ENCODE data around the gene SKIC2. TPM values are rescaled to one million over a fixed set of nuclear protein-coding genes. Genes with fewer than 3 reads are reported as not detected.
"Not testable (repeated sequence)": the region's sequence is repeated elsewhere in the genome, so short reads cannot be mapped to it uniquely, and the experiment has no call there.

The SKIC2 gene
- total RNA-seq, 1 donor from 2014 or later, result 84.3 TPM

GRCh38 chr6:32003301-32003700 is 44.3 kb downstream of the SKIC2 start:
- H3K4me1 Mint-ChIP-seq; H3K9me3 Mint-ChIP-seq; DNase-seq (ENCODE audit: low spot score in 2 of 2, unreplicated experiment in 2 of 2); H3K27me3 Mint-ChIP-seq (ENCODE audit: low read depth); H3K4me3 Mint-ChIP-seq; H3K27ac Mint-ChIP-seq; H3K36me3 Mint-ChIP-seq: not testable (repeated sequence)

DNA sequence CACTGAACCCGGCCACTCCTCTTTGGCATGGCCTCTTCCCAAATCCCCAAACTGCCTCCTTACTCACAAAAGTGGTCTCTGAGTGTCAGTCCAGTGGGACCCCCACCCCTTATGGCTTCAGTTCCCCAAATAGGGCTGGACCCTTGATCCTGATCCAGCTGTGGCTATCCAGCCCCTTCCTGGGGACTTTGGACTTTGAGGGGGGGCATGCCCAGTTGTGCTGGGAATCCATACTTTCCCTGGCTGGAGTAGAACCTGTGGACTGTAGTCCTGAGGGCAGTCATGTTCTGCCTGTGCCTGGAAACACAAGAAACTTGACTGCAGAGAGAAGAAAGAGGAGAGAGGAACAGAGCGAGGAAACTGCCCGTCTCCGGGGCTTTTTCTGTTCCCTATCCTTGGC is 45.4 kb downstream of the SKIC2 start:
- H3K27me3 Mint-ChIP-seq (ENCODE audit: low read depth); H3K9me3 Mint-ChIP-seq; H3K27ac Mint-ChIP-seq; H3K36me3 Mint-ChIP-seq; H3K4me1 Mint-ChIP-seq; H3K4me3 Mint-ChIP-seq; DNase-seq (ENCODE audit: low spot score in 2 of 2, unreplicated experiment in 2 of 2): not testable (repeated sequence)

DNA sequence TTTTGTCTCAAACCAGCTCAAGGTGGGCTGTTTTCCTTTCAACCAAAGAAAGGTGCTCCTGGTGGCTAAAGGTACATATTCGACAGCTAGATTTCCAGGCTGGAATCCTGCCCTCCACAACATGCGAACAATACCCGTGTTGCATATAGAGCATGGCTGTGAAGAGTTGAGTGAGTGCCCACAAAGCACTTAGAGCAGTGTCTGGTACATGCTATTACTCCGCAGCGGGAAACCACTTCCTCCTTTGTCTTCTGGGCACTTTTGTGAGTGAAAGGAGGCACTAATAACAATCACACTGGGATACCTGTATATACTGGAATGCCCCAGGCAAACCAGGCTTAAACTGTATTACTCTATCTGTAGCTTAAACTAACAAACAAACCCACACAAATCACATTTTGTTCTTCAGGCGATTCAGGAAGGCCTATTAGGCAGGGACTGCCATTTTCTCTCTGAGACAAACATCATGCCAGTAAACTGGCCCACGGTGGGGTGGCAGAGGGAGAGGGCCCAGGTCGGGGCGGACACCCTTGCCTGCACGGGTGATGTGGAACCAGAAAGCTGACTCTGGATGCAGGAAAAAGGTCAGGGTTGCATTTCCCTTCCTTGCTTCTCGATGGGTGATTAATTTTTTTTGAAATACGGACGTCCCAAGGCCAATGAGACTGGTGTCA is 46.0 kb downstream of the SKIC2 start:
- not testable (repeated sequence) for H3K27ac Mint-ChIP-seq; H3K36me3 Mint-ChIP-seq; DNase-seq (ENCODE audit: low spot score in 2 of 2, unreplicated experiment in 2 of 2); H3K4me3 Mint-ChIP-seq; H3K27me3 Mint-ChIP-seq (ENCODE audit: low read depth); H3K4me1 Mint-ChIP-seq; H3K9me3 Mint-ChIP-seq

DNA sequence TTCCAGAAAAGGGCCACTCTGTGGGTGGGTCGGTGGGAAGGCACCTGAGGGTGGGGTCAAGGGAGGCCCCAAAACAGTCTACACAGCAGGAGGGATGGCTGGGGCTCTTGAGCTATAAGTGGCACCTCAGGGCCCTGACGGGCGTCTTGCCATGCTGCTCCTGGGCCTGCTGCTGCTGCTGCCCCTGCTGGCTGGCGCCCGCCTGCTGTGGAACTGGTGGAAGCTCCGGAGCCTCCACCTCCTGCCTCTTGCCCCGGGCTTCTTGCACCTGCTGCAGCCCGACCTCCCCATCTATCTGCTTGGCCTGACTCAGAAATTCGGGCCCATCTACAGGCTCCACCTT is 46.5 kb downstream of the SKIC2 start:
- not testable (repeated sequence) for H3K9me3 Mint-ChIP-seq; H3K36me3 Mint-ChIP-seq; H3K27me3 Mint-ChIP-seq (ENCODE audit: low read depth); H3K27ac Mint-ChIP-seq; H3K4me1 Mint-ChIP-seq; H3K4me3 Mint-ChIP-seq; DNase-seq (ENCODE audit: low spot score in 2 of 2, unreplicated experiment in 2 of 2)

DNA sequence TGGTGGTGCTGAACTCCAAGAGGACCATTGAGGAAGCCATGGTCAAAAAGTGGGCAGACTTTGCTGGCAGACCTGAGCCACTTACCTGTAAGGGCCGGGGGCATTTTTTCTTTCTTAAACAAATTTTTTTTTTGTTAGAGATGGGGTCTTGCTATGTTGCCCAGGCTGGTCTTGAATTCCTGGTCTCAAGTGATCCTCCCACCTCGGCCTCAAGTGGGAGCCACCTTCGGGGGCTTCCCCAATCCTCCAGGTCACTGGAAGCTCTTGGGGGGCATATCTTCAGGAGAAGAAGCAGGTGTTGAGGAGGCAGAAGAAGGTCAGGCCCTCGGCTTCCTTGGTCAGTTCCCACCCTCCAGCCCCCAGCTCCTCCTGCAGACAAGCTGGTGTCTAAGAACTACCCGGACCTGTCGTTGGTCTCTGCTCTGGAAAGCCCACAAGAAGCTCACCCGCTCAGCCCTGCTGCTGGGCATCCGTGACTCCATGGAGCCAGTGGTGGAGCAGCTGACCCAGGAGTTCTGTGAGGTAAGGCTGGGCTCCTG is 47.1 kb downstream of the SKIC2 start:
- not testable (repeated sequence) for H3K27ac Mint-ChIP-seq; H3K27me3 Mint-ChIP-seq (ENCODE audit: low read depth); H3K36me3 Mint-ChIP-seq; H3K4me3 Mint-ChIP-seq; H3K4me1 Mint-ChIP-seq; H3K9me3 Mint-ChIP-seq
- DNase-seq (ENCODE audit: low spot score in 2 of 2, unreplicated experiment in 2 of 2), result peak in 1 of 2 experiments; percentile 1

GRCh38 chr6:32007086-32007485 is 48.1 kb downstream of the SKIC2 start:
- not testable (repeated sequence) for H3K27ac Mint-ChIP-seq; H3K4me1 Mint-ChIP-seq; H3K4me3 Mint-ChIP-seq; H3K9me3 Mint-ChIP-seq; H3K27me3 Mint-ChIP-seq (ENCODE audit: low read depth); DNase-seq (ENCODE audit: low spot score in 2 of 2, unreplicated experiment in 2 of 2); H3K36me3 Mint-ChIP-seq

GRCh38 chr6:32008037-32008436 is 49.1 kb downstream of the SKIC2 start:
- H3K27me3 Mint-ChIP-seq (ENCODE audit: low read depth), result not testable (repeated sequence)

GRCh38 chr6:32008616-32009015 is 49.6 kb downstream of the SKIC2 start:
- not testable (repeated sequence) for H3K4me3 Mint-ChIP-seq; H3K4me1 Mint-ChIP-seq; H3K36me3 Mint-ChIP-seq; H3K27ac Mint-ChIP-seq; H3K27me3 Mint-ChIP-seq (ENCODE audit: low read depth); H3K9me3 Mint-ChIP-seq
- DNase-seq (ENCODE audit: low spot score in 2 of 2, unreplicated experiment in 2 of 2), result peak in 1 of 2 experiments; percentile 1

More at GRCh38 chr6:32008037-32008436, 49.1 kb downstream of the SKIC2 start:
- H3K36me3 Mint-ChIP-seq; H3K4me1 Mint-ChIP-seq; H3K4me3 Mint-ChIP-seq; H3K9me3 Mint-ChIP-seq; H3K27ac Mint-ChIP-seq; DNase-seq (ENCODE audit: low spot score in 2 of 2, unreplicated experiment in 2 of 2): not testable (repeated sequence)

DNA sequence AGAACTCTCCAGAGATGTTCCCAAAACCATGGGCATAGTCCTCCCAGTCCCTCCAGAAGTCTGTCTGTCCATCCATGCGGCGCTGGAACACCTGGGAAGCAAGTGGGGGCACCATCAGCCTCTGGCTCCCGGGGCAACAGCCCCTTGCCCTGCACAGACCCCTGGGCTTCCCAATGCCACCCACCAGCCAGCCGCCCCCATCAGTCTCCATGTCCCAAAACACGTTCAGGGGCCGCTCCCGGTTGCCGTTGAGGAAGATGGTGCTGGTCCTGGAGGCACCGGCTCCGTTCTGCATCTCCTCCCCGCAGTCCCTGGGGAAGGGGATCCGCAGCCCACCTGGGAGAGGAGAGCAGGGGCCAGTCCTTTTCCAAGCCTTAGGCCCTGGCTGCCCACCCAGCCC is 50.6 kb downstream of the SKIC2 start:
- H3K4me3 Mint-ChIP-seq, result not testable (repeated sequence)

GRCh38 chr6:32010856-32011530 is 52.0 kb downstream of the SKIC2 start:
- peak in 1 of 2 experiments; percentile 6 for DNase-seq (ENCODE audit: low spot score in 2 of 2, unreplicated experiment in 2 of 2)
- not testable (repeated sequence) for H3K4me1 Mint-ChIP-seq; H3K27me3 Mint-ChIP-seq (ENCODE audit: low read depth); H3K9me3 Mint-ChIP-seq; H3K4me3 Mint-ChIP-seq; H3K36me3 Mint-ChIP-seq; H3K27ac Mint-ChIP-seq

More for the DNA sequence above, 50.6 kb downstream of the SKIC2 start:
- H3K9me3 Mint-ChIP-seq; H3K36me3 Mint-ChIP-seq; H3K27ac Mint-ChIP-seq; H3K27me3 Mint-ChIP-seq (ENCODE audit: low read depth); H3K4me1 Mint-ChIP-seq: not testable (repeated sequence)
- peak in 1 of 2 experiments; percentile 13 for DNase-seq (ENCODE audit: low spot score in 2 of 2, unreplicated experiment in 2 of 2)

DNA sequence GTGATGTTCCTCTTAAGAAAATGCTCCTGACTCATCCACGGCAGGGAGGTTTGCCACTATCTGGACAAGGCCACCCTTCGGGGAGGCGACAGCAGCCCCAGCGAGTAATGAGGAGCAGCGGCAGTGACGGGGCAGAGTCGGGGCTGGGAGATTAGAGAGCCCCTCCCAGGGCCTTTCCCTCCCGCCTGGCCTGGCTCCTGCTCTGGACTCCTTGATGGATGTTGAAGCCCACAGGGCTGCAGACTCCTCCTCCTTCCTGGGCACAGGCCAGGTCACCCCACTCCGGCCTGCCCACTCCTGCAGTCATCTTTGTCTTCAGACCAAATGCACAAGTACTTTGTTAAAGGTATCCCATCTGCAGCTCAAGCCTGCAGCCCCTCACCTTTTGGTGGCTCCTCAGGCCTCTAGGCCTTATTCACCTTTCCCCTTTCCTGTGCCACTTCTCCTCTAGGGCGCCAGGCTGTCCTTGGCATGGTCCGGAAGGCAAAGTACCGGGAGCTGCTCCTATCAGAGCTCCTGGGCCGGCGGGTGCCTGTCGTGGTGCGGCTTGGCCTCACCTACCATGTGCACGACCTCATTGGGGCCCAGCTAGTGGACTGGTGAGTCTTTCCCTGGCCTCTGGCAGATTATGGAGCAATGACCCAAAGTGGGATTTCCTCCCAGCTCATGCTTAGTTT is 54.1 kb downstream of the SKIC2 start:
- H3K36me3 Mint-ChIP-seq; H3K27me3 Mint-ChIP-seq (ENCODE audit: low read depth); H3K4me3 Mint-ChIP-seq; H3K27ac Mint-ChIP-seq; H3K4me1 Mint-ChIP-seq; H3K9me3 Mint-ChIP-seq: not testable (repeated sequence)
- peak in 1 of 2 experiments; percentile 5 for DNase-seq (ENCODE audit: low spot score in 2 of 2, unreplicated experiment in 2 of 2)

GRCh38 chr6:32013738-32014137 is 54.8 kb downstream of the SKIC2 start:
- DNase-seq (ENCODE audit: low spot score in 2 of 2, unreplicated experiment in 2 of 2); H3K27me3 Mint-ChIP-seq (ENCODE audit: low read depth); H3K4me1 Mint-ChIP-seq; H3K36me3 Mint-ChIP-seq; H3K27ac Mint-ChIP-seq; H3K4me3 Mint-ChIP-seq; H3K9me3 Mint-ChIP-seq: not testable (repeated sequence)

- not testable (repeated sequence) for H3K27ac Mint-ChIP-seq; H3K4me1 Mint-ChIP-seq; H3K9me3 Mint-ChIP-seq; H3K36me3 Mint-ChIP-seq; DNase-seq (ENCODE audit: low spot score in 2 of 2, unreplicated experiment in 2 of 2); H3K27me3 Mint-ChIP-seq (ENCODE audit: low read depth); H3K4me3 Mint-ChIP-seq
Measured at GRCh38 chr6:32014547-32014946, 55.6 kb downstream of the SKIC2 start, which contains the start of gene C4B. TSS of gene C4B (plus strand) at chr6:32014795. CDS start at chr6:32014846, 51 bp downstream.
